Right cardiac atrium (tissue), 5 donors: ENCODE measurements around the gene JAG1. TPM values are rescaled to one million over a fixed set of nuclear protein-coding genes. Genes with fewer than 3 reads are reported as not detected.

Source experiments
- ATAC-seq, 2 donors: fragments of 200-7000 bp; cut with Tn5 transposase; one replicate each; pipeline versions ENCODE4 v1.8.0 to v1.9.1; 2020; ENCODE audit warnings: moderate library complexity in 2 of 2, mild to moderate bottlenecking in 1 of 2
- DNase-seq, 3 donors: peaks; one replicate each; pipeline ENCODE4 v3.0.0-alpha.2; 2020
- H3K27ac ChIP-seq: one replicate; pipeline ENCODE4 v1.5.1; 2013; ENCODE audit warnings: mild to moderate bottlenecking, low read length, control low read depth, moderate library complexity
- H3K27me3 ChIP-seq: one replicate; pipeline ENCODE4 v1.6.1; 2013; ENCODE audit not compliant: control insufficient read depth, insufficient read depth
- H3K4me1 ChIP-seq: one replicate; pipeline ENCODE4 v1.6.1; 2013; ENCODE audit warnings: low read length; ENCODE audit not compliant: control insufficient read depth, insufficient read depth
- H3K4me3 ChIP-seq: one replicate; pipeline ENCODE4 v1.5.1; 2013; ENCODE audit warnings: low read length, control low read depth
- H3K9me3 ChIP-seq: one replicate; pipeline ENCODE4 v1.6.1; 2013; ENCODE audit warnings: low read length; ENCODE audit not compliant: control insufficient read depth
- WGBS: extraction: QIAGEN DNeasy Blood & Tissue Kit; methylation state at CpG from one replicate; pipeline ENCODE4 v1.1.7; 2013; 5-methylcytosine and 5-hydroxymethylcytosine counted together
- intact Hi-C, 4 donors: fragments of 100-400 bp; cut with DNase I; formaldehyde crosslinking; loops; one replicate each; pipeline versions ENCODE4 v1.11.0 to v1.14.0; 2022 to 2023
- polyA plus RNA-seq: library from polyadenylated mRNA; stranded (reverse); fragments of 200-250 nt; gene quantifications from one replicate; pipeline ENCODE4 v1.2.3, GENCODE V29; 2013
- total RNA-seq, 4 donors: library from RNA; stranded (reverse); fragmentation: NEBNext Ultra II Directional; extraction: Animal tissue kit (Norgen Biotek cat#: 25700); gene quantifications; one replicate each; pipeline ENCODE4 v1.2.1, GENCODE V29; 2021
- donor health status: healthy with polysubstance abuse.
- donor health status: DM: no; HTN: yes; CAD: no.
- donor health status: DM: no; HTN: no; CAD: no.
- donor health status: DM: no; HTN: yes; CAD: no; lungs with severe emphysema.
- donor health status: DM: yes; HTN: yes; CAD: no.

The JAG1 gene
- total and polyA plus RNA-seq, 5 donors = 12.2 to 33.6 (median 29.4) TPM

DNA sequence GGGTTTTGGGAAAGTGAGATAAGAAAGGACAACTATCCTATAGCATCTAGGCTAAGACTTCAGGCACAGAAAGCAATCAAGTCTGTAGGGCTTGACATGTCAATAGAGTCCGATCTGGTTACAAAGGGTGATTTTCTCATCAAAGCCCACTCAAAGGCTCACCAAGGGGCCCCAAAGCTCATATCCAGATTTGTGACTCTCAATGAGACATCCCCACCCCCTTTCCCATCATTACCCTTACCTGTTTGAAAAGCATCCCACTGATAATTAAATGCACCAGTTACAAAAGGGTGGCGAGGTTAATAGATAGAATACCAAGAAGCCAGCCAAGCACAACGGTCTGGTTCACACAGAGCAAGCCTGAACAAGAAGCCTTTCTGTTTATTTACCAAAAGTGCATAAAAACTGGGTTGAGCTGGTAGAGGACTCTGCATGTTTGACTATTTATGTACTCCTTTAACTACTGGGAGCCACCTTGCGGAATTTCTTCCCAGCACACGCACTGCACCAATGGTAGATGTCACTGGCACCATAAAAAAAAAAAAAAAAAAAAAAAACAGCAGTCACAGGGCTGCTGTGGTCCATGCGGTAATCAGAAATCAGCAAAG, 6.1 kb downstream of the JAG1 start:
- peak overlapping the region; percentile 18 for H3K4me3 ChIP-seq
- ATAC-seq (no peak), DNase-seq (no peak)
- peaks cover 26% of the 10 kb centered on the region for H3K4me1 ChIP-seq
- 72% methylated on average over 6 of the region's 6 CpGs for WGBS
- H3K9me3 ChIP-seq = no peaks in the 10 kb centered on the region
- no peaks in the 10 kb centered on the region for H3K27me3 ChIP-seq
- peak overlapping the region; percentile 85 for H3K27ac ChIP-seq
- intact Hi-C loops = no loop called here

DNA sequence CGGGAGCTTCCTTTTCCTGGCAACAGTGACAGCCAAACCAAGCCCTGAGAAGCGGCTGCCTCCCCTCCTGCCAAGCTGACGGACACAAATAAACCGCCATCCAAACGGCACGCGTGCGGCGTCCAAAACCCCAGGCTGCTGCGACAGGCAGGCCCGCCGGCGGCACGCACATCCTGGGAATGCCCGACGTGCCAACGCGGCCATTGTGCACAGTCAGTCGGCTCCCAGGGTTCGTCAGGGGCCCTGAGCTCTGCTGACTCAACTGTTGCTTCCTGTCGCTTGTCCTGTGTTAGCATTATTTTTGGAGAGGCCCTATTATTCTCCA, 6.8 kb downstream of the JAG1 start:
- ATAC-seq = peak; percentile 33 to 37
- Histone ChIP-seq H3K4me3 (peak overlapping the region; percentile 18), H3K27ac (peak overlapping the region; percentile 85), H3K9me3 (no peaks in the 10 kb centered on the region), H3K27me3 (no peaks in the 10 kb centered on the region), H3K4me1 (peaks cover 30% of the 10 kb centered on the region)
- DNase-seq = peak; percentile 68 to 91 (median 89)
- WGBS = 30% methylated on average over 21 of the region's 21 CpGs
- intact Hi-C loops = no loop called here

DNA sequence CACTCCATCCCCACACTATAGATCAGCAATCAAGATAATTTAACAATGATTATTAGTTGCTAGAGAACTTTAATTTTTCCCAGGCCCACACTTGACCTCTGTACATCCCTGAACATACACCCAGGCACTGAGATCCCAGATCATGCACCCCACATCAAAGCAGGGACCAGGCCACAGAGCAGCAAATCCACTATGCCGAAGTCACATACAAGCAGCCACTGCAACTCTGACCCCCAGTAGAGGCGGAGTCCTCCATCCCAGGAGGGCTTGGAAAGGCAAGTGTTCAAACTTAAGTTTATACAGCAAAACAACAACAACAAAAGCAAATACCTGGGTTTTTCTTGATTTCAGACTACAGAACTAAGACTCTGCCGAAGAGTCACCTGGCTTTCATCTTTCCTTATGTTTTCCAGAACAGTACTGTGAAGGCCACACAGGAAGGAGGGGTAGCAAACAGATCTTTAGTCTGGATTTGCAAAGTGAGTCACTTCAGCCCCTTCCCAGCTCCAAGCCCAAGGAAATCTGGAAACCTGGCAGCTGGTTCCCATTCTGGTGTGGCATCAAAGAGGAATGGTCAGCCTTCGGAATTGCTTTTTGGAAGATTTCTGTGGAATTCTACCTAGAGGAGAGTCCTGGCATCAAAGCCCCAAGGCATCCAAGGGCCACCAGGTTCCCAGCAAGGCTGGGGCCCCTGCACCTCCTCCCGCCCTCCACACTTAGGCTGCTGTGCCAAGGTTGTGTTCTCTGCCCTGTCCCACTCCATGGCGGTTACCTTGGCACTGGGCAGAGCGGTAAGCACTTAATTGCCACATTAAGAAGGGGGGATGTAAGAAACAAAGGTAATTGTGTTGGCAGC, 7.3 kb downstream of the JAG1 start:
- peak overlapping the region; percentile 85 for H3K27ac ChIP-seq
- 57% methylated on average over 7 of the region's 7 CpGs for WGBS
- no peak overlapping the region for H3K4me3 ChIP-seq
- H3K9me3 ChIP-seq = no peaks in the 10 kb centered on the region
- DNase-seq (no peak), ATAC-seq (peak; percentile 14 to 15)
- intact Hi-C loops = no loop called here
- no peaks in the 10 kb centered on the region for H3K27me3 ChIP-seq
- H3K4me1 ChIP-seq = peaks cover 30% of the 10 kb centered on the region

DNA sequence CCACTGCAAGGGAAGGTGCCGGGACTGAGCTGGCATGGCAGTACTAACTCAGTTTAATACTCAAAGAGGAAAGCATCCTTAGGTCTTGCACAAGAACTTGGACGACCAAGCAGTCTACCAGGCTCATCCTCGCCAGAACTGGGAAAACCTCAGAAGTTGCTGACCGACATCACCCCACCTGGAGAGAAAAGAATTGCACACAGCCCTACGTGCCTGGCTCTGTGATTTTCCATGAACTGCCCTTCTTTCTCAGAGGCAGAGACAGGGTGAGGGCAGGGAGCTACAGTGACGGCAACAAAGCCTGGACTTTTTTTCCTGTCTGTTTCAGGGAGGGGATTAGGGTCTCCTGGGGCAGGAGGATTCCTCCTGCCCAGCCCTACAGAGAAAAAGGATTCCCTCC, 8.0 kb downstream of the JAG1 start:
- ATAC-seq (peak; percentile 3 to 10), DNase-seq (no peak)
- intact Hi-C loops = no loop called here
- 34% methylated on average over 6 of the region's 6 CpGs for WGBS
- H3K9me3 ChIP-seq = no peaks in the 10 kb centered on the region
- H3K4me1 ChIP-seq = peaks cover 32% of the 10 kb centered on the region
- H3K4me3 ChIP-seq = no peak overlapping the region
- no peaks in the 10 kb centered on the region for H3K27me3 ChIP-seq
- peak overlapping the region; percentile 70 for H3K27ac ChIP-seq

DNA sequence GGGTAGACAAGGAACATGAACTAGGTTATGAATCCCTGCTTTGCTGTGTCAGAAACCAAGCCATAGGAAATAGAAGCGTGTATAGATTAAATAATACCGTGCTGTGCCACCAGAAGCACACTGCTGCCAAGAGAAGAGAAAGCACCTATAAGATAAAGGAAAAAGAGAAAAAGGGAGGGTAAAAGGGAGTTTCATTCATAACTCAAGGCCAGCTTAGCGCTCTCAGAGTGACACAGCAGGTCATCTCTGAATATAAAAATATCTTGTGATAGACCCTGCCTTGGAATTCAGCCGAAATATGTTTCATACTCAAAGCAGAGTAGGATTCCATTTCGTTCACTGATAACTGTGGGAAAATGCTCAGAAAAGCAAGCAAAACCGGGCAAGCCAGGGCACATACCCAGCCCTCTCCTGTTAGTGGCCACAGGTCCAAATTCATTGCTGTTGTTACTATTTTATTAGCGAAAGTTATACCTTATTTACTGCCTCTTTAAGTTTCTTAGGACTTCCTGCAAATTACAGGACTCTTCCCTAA, 8.7 kb downstream of the JAG1 start:
- peak overlapping the region; percentile 68 for H3K27ac ChIP-seq
- DNase-seq = no peak
- intact Hi-C loops = no loop called here
- H3K9me3 ChIP-seq = no peaks in the 10 kb centered on the region
- H3K27me3 ChIP-seq = no peaks in the 10 kb centered on the region
- no peak overlapping the region for H3K4me3 ChIP-seq
- WGBS = 36% methylated on average over 7 of the region's 7 CpGs
- ATAC-seq = no peak
- peaks cover 39% of the 10 kb centered on the region for H3K4me1 ChIP-seq

DNA sequence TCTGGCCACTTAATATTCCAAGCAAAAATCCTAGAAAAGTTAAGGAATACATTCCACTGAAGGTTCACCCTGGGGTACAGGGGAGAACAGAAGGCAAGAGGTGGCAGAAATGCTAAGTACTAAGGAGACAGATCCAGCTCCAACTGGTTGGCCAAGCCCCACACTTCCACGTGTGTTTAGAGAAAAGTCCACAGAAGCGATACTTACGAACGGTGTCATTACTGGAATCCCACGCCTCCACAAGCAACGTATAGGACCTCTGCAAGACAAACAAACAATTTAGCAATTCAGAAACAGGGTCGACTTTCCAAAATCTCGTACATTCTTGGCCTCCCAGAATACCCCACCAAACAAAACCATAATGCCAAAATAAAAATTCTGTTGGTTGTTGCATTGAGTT, 10.0 kb downstream of the JAG1 start:
- DNase-seq (no peak), ATAC-seq (no peak)
- Histone ChIP-seq H3K27ac (no peak overlapping the region), H3K9me3 (no peaks in the 10 kb centered on the region), H3K27me3 (no peaks in the 10 kb centered on the region), H3K4me3 (no peak overlapping the region), H3K4me1 (peaks cover 44% of the 10 kb centered on the region)
- intact Hi-C loops = no loop called here
- 68% methylated on average over 8 of the region's 8 CpGs for WGBS

DNA sequence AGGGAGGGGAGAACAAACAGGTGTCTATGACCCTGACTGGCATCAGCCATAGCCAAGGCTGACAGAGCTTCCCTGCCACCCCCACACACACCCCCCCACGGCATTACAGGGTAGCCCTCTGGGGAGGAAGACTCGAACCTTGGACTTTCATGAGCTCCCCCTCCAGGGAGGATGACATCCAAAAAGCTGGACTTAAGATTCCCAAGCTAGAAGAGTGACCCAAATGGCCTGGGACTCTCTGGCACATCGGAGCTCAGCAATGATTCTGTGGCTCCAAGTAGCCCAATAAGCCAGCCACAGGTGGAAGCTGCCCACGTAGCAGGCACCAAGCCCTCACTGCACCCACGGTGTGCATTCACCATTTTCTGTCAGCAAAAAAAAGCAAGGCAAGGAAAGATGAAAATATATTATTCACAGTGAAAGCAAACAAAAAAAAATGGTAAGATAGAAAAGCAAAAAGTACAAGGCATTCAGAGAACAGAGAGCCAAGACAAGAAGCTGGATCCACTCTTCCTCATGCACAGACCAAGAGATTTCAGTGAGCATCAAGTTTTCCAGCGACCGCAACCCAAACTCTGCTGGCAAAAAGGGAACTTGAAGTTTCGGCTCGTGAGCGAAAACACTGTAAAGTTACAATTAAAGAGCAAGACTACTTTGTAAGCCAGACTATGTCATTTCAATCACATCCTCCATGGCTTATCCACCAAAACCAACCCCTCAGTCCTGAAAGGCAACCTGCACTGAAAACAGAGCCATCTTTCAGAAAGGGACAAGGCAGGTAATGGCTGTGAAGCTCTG, 10.9 kb downstream of the JAG1 start:
- intact Hi-C loops = no loop called here
- DNase-seq (no peak), ATAC-seq (no peak)
- H3K27me3 ChIP-seq = no peaks in the 10 kb centered on the region
- peaks cover 46% of the 10 kb centered on the region for H3K4me1 ChIP-seq
- no peak overlapping the region for H3K4me3 ChIP-seq
- H3K9me3 ChIP-seq = no peaks in the 10 kb centered on the region
- no peak overlapping the region for H3K27ac ChIP-seq
- 64% methylated on average over 10 of the region's 10 CpGs for WGBS

DNA sequence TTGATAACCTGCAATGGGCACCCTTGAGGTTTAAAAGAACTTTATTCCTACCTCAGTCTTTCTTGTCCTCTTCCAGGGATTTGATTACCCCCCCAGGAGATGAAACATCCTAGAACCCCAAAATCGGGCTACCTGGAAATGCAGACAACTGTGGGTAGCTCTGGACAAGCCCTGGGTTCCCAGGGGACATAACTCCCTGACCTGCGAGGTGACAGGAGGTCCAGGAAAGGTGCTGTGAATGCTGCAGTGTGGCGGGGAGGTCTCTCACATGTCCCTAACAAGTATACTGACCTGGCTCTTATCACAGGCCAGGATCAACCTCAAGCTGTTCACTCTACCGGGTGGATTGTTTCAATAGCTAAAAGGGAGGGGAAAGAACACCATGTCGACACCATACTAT, 11.6 kb downstream of the JAG1 start:
- no peak for DNase-seq
- peaks cover 39% of the 10 kb centered on the region for H3K4me1 ChIP-seq
- intact Hi-C loops = no loop called here
- H3K27ac ChIP-seq = no peak overlapping the region
- H3K9me3 ChIP-seq = no peaks in the 10 kb centered on the region
- no peak for ATAC-seq
- 73% methylated on average over 5 of the region's 5 CpGs for WGBS
- no peak overlapping the region for H3K4me3 ChIP-seq
- H3K27me3 ChIP-seq = no peaks in the 10 kb centered on the region

DNA sequence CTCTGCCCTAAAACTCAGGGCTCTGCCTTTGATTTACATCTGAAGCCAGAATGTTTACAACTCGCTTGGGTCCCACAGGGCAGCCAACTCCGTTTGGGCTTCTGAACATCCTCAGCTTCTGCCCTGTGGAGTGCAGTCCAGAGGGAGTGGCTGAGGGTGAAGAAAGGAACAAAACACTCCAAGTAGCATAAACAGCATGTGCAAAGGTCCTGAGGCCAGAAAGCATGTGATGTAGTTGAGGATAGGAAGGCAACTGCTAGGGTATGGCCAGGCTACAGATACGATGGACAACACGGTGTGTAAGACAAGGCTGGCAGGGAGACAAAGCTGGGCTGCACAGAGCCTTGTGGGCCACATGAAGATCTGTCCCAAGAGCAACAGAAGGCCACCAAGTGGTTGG, 12.5 kb downstream of the JAG1 start:
- Histone ChIP-seq H3K27me3 (no peaks in the 10 kb centered on the region), H3K4me3 (no peak overlapping the region), H3K9me3 (no peaks in the 10 kb centered on the region), H3K4me1 (peaks cover 33% of the 10 kb centered on the region), H3K27ac (peak overlapping the region; percentile 40)
- no peak for DNase-seq
- ATAC-seq = no peak
- WGBS = 74% methylated on average over 4 of the region's 4 CpGs
- intact Hi-C loops = no loop called here

DNA sequence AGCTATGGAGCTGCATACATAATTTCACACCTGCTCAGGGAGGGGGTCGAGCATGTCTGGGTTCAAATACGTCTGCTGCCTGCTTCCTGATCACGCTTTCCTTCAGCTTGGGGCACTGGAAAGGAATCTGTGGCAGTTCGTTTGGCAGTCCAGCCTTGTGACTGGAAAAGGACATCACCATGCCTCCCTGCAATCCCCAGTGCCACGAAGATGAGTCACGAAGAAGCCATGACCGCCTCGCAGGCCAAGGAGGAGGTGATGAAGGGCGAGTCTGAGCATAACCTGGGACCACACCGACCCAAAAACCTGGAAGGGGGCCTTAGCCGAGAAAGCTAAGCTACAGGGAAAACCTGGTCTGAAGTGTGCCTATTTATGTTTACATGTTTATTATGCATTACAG, 13.1 kb downstream of the JAG1 start:
- DNase-seq (no peak), ATAC-seq (peak; percentile 44 to 63)
- H3K4me3 ChIP-seq = no peak overlapping the region
- H3K9me3 ChIP-seq = no peaks in the 10 kb centered on the region
- intact Hi-C loops = no loop called here
- WGBS = 57% methylated on average over 11 of the region's 11 CpGs
- no peaks in the 10 kb centered on the region for H3K27me3 ChIP-seq
- peaks cover 31% of the 10 kb centered on the region for H3K4me1 ChIP-seq
- peak overlapping the region; percentile 91 for H3K27ac ChIP-seq
